OCI-LY7 (cell line): Measurements from ENCODE around the gene SLC17A8.

ENCODE experiments used
- EZH2phosphoT487 ChIP-seq: fragments of 200-600 bp; sonication (generic); IDR thresholded peaks from 2 replicates; pipeline ENCODE4 v1.6.1; 2018; ENCODE audit warnings: low read depth, borderline replicate concordance, mild to moderate bottlenecking, mixed run types, antibody characterized with exemption, low read length, moderate library complexity, mixed read lengths
- TF ChIP-seq, protein P1 (sequence below): fragments of 200-600 bp; sonication (generic); conservative IDR thresholded peaks from 2 replicates; pipeline ENCODE4 v1.5.1; 2014; ENCODE audit warnings: mild to moderate bottlenecking, antibody characterized with exemption, low read length, moderate library complexity, mixed read lengths

DNA sequence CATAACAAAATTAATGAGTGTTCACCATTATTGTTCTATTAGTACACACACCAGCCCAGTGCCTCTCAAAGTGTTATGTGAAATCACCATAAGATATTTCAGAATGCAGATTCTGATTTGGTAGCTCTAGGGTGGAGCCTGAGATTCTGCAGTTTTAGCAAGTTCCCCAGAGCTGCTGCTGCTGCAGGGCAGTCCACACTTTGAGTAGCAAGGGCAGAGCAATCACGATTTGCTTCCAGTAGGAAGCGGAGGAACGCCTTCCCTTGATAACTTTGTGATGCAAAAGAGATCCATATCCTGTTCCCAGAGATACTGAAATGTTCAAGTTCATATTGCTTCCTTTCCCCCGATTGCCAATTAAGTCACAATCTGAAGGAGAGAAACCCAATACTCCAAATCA is 57.9 kb downstream of the SLC17A8 start:
- TF ChIP-seq, protein P1, sequence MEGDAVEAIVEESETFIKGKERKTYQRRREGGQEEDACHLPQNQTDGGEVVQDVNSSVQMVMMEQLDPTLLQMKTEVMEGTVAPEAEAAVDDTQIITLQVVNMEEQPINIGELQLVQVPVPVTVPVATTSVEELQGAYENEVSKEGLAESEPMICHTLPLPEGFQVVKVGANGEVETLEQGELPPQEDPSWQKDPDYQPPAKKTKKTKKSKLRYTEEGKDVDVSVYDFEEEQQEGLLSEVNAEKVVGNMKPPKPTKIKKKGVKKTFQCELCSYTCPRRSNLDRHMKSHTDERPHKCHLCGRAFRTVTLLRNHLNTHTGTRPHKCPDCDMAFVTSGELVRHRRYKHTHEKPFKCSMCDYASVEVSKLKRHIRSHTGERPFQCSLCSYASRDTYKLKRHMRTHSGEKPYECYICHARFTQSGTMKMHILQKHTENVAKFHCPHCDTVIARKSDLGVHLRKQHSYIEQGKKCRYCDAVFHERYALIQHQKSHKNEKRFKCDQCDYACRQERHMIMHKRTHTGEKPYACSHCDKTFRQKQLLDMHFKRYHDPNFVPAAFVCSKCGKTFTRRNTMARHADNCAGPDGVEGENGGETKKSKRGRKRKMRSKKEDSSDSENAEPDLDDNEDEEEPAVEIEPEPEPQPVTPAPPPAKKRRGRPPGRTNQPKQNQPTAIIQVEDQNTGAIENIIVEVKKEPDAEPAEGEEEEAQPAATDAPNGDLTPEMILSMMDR = no peak
- no peak for TF ChIP-seq EZH2phosphoT487
